Measurements from ENCODE around the gene OR2Z1.
"Not testable (repeated sequence)": the region's sequence is repeated elsewhere in the genome, so short reads cannot be mapped to it uniquely, and the experiment has no call there.

The OR2Z1 gene

GRCh38 chr19:8703223-8703622 is 18.2 kb upstream of the OR2Z1 start:
- no peaks in the 10 kb centered on the region for H3K9me3 ChIP-seq
- no peak overlapping the region for H3K27ac ChIP-seq
- no peak overlapping the region for H3K4me3 ChIP-seq
- no peaks in the 10 kb centered on the region for H3K36me3 ChIP-seq
- no peak for DNase-seq
- H3K27me3 ChIP-seq, result peaks cover 0 to 23% of the 10 kb centered on the region in 2 donors
- intact Hi-C loops (cut with DNase I; ENCODE audit: low total_unique reads), result no loop called here
- no peak for TF ChIP-seq CTCF (IDR thresholded peaks at IDR 0.05)
- no peaks in the 10 kb centered on the region for H3K4me1 ChIP-seq

GRCh38 chr19:8705304-8705703 is 16.1 kb upstream of the OR2Z1 start:
- H3K4me3 ChIP-seq; H3K9me3 ChIP-seq; H3K36me3 ChIP-seq; H3K27ac ChIP-seq; intact Hi-C loops (cut with DNase I; ENCODE audit: low total_unique reads); DNase-seq; H3K4me1 ChIP-seq; H3K27me3 ChIP-seq: not testable (repeated sequence)

GRCh38 chr19:8705742-8706141 is 15.7 kb upstream of the OR2Z1 start:
- intact Hi-C loops (cut with DNase I; ENCODE audit: low total_unique reads), result no loop called here
- Histone ChIP-seq H3K27me3 (peaks cover 0 to 5% of the 10 kb centered on the region in 2 donors), H3K36me3 (no peaks in the 10 kb centered on the region), H3K4me1 (no peaks in the 10 kb centered on the region), H3K27ac (no peak overlapping the region), H3K9me3 (no peaks in the 10 kb centered on the region), H3K4me3 (no peak overlapping the region)
- TF ChIP-seq CTCF (IDR thresholded peaks at IDR 0.05), result no peak
- DNase-seq, result no peak

GRCh38 chr19:8710337-8710736 is 11.1 kb upstream of the OR2Z1 start:
- DNase-seq; H3K36me3 ChIP-seq; intact Hi-C loops (cut with DNase I; ENCODE audit: low total_unique reads); H3K4me3 ChIP-seq; H3K27ac ChIP-seq; H3K27me3 ChIP-seq; H3K4me1 ChIP-seq: not testable (repeated sequence)
- peaks cover 0 to 16% (median 14%) of the 10 kb centered on the region in 3 donors for H3K9me3 ChIP-seq

GRCh38 chr19:8722032-8722431 is 598 bp downstream of the OR2Z1 start:
- TF ChIP-seq CTCF (IDR thresholded peaks at IDR 0.05), result no peak
- DNase-seq, result no peak
- peaks cover 0 to 5% of the 10 kb centered on the region in 2 donors for H3K27me3 ChIP-seq
- H3K9me3 ChIP-seq, result peaks cover 0 to 10% (median 0%) of the 10 kb centered on the region in 3 donors
- intact Hi-C loops (cut with DNase I; ENCODE audit: low total_unique reads), result no loop called here
- H3K4me1 ChIP-seq, result no peaks in the 10 kb centered on the region
- no peak overlapping the region for H3K4me3 ChIP-seq
- H3K36me3 ChIP-seq, result no peaks in the 10 kb centered on the region
- no peak overlapping the region for H3K27ac ChIP-seq

GRCh38 chr19:8724276-8724675 is 2.8 kb downstream of the OR2Z1 start:
- intact Hi-C loops (cut with DNase I; ENCODE audit: low total_unique reads), result no loop called here
- H3K27ac ChIP-seq, result no peak overlapping the region
- no peaks in the 10 kb centered on the region for H3K9me3 ChIP-seq
- no peak for TF ChIP-seq CTCF (IDR thresholded peaks at IDR 0.05)
- H3K36me3 ChIP-seq, result no peaks in the 10 kb centered on the region
- no peak for DNase-seq
- no peak overlapping the region for H3K4me3 ChIP-seq
- peaks cover 0 to 5% of the 10 kb centered on the region in 2 donors for H3K27me3 ChIP-seq
- H3K4me1 ChIP-seq, result no peaks in the 10 kb centered on the region

All from tibial artery (tissue), 4 donors.